Astrocyte (in vitro differentiated cells and primary cell): ENCODE data around the gene SHROOM3. TPM values are rescaled to one million over a fixed set of nuclear protein-coding genes. Genes with fewer than 3 reads are reported as not detected.

Source experiments
- DNase-seq: peaks from one replicate; pipeline ENCODE4 v3.0.0-alpha.2; 2010; ENCODE audit warnings: low read depth
- FAIRE-seq: peaks from 2 replicates; lab custom pipeline; 2011; peaks lifted over from hg19 to GRCh38; lab: Jason Lieb, UNC
- H2AFZ ChIP-seq: 2 replicates; pipeline ENCODE4 v1.6.0; 2012; ENCODE audit warnings: low read depth, low read length, inconsistent platforms
- H3K27ac ChIP-seq: 2 replicates; pipeline ENCODE4 v1.5.1; 2011; ENCODE audit warnings: low read depth, low read length, inconsistent platforms
- H3K27me3 ChIP-seq: 2 replicates; pipeline ENCODE4 v1.6.0; 2011; ENCODE audit warnings: low read length, inconsistent platforms; ENCODE audit not compliant: insufficient read depth
- H3K36me3 ChIP-seq: 2 replicates; pipeline ENCODE4 v1.5.1; 2011; ENCODE audit warnings: low read length, inconsistent platforms; ENCODE audit not compliant: insufficient read depth
- H3K4me1 ChIP-seq: 2 replicates; pipeline ENCODE4 v1.5.1; 2011; ENCODE audit warnings: low read length, inconsistent platforms; ENCODE audit not compliant: insufficient read depth
- H3K4me2 ChIP-seq: 2 replicates; pipeline ENCODE4 v1.6.0; 2012; ENCODE audit warnings: low read length, inconsistent platforms
- H3K4me3 ChIP-seq: 2 replicates; pipeline ENCODE4 v1.5.1; 2011; ENCODE audit warnings: low read depth, mild to moderate bottlenecking, low read length, inconsistent platforms; ENCODE audit not compliant: insufficient read depth
- H3K79me2 ChIP-seq: 2 replicates; pipeline ENCODE4 v1.6.0; 2012; ENCODE audit warnings: mild to moderate bottlenecking, low read length, inconsistent platforms; ENCODE audit not compliant: insufficient read depth
- H3K9ac ChIP-seq: 2 replicates; pipeline ENCODE4 v1.6.0; 2012; ENCODE audit warnings: mild to moderate bottlenecking, low read length, inconsistent platforms
- H3K9me3 ChIP-seq: 2 replicates; pipeline ENCODE4 v1.5.1; 2012; ENCODE audit warnings: low read depth, mild to moderate bottlenecking, low read length, inconsistent platforms; ENCODE audit not compliant: insufficient read depth
- H4K20me1 ChIP-seq: 2 replicates; pipeline ENCODE4 v1.6.0; 2012; ENCODE audit warnings: low read length, inconsistent platforms; ENCODE audit not compliant: insufficient read depth
- H3K27ac Mint-ChIP-seq: one replicate; pipeline ENCODE4 v1.8.0; 2021; ENCODE audit warnings: mild to moderate bottlenecking, mixed read lengths; ENCODE audit not compliant: unreplicated experiment
- H3K27me3 Mint-ChIP-seq: one replicate; pipeline ENCODE4 v1.8.0; 2021; ENCODE audit warnings: low read depth, mixed read lengths; ENCODE audit not compliant: unreplicated experiment
- H3K36me3 Mint-ChIP-seq: one replicate; pipeline ENCODE4 v1.8.0; 2021; ENCODE audit warnings: low read depth, mixed read lengths; ENCODE audit not compliant: unreplicated experiment
- H3K4me1 Mint-ChIP-seq: one replicate; pipeline ENCODE4 v1.8.0; 2021; ENCODE audit warnings: low read depth, mixed read lengths; ENCODE audit not compliant: unreplicated experiment
- H3K4me3 Mint-ChIP-seq: one replicate; pipeline ENCODE4 v1.8.0; 2021; ENCODE audit warnings: mild to moderate bottlenecking, moderate library complexity, mixed read lengths; ENCODE audit not compliant: unreplicated experiment
- H3K9me3 Mint-ChIP-seq: one replicate; pipeline ENCODE4 v1.8.0; 2021; ENCODE audit warnings: mild to moderate bottlenecking, mixed read lengths; ENCODE audit not compliant: unreplicated experiment
- CTCF ChIP-seq: IDR thresholded peaks from 2 replicates; pipeline ENCODE4 v1.5.1; 2011; ENCODE audit warnings: low read depth, mild to moderate bottlenecking, inconsistent platforms, low read length, moderate library complexity; ENCODE audit not compliant: insufficient read depth
- EZH2 ChIP-seq: IDR thresholded peaks from 2 replicates; pipeline ENCODE4 v1.6.1; 2012; ENCODE audit warnings: mild to moderate bottlenecking, low read length, inconsistent platforms; ENCODE audit not compliant: insufficient read depth
- total RNA-seq: library from RNA; stranded (reverse); gene quantifications from 2 replicates; pipeline ENCODE4 v1.2.1, GENCODE V29; 2021

SHROOM3 gene
- total RNA-seq, 1 donor from 2014 or later = 64.6 TPM

GRCh38 chr4:76459291-76459723 is 24.3 kb downstream of the SHROOM3 start:
- H3K36me3 Mint-ChIP-seq = peaks cover 8% of the 10 kb centered on the region
- peaks cover 35% of the 10 kb centered on the region for H3K4me1 Mint-ChIP-seq
- H3K4me1 ChIP-seq = peaks cover 29% of the 10 kb centered on the region
- H3K4me3 ChIP-seq = peak overlapping the region; percentile 27
- peak overlapping the region; percentile 96 for H3K27ac ChIP-seq
- no peaks in the 10 kb centered on the region for H3K27me3 ChIP-seq
- H3K36me3 ChIP-seq = no peaks in the 10 kb centered on the region
- peaks cover 15% of the 10 kb centered on the region for H3K79me2 ChIP-seq
- H3K4me2 ChIP-seq = peak overlapping the region; percentile 73
- TF ChIP-seq CTCF (no peak), EZH2 (no peak)
- H3K9me3 ChIP-seq = peaks cover 7% of the 10 kb centered on the region
- H4K20me1 ChIP-seq = no peaks in the 10 kb centered on the region
- no peaks in the 10 kb centered on the region for H3K27me3 Mint-ChIP-seq
- peak overlapping the region; percentile 69 for H2AFZ ChIP-seq
- peaks cover 8% of the 10 kb centered on the region for H3K9me3 Mint-ChIP-seq
- DNase-seq (peak; percentile 97), FAIRE-seq (peak; percentile 85)
- H3K4me3 Mint-ChIP-seq = peak overlapping the region; percentile 69
- H3K9ac ChIP-seq = peak overlapping the region; percentile 80
- peak overlapping the region; percentile 100 for H3K27ac Mint-ChIP-seq

GRCh38 chr4:76463568-76463967 is 28.5 kb downstream of the SHROOM3 start:
- no peak overlapping the region for H2AFZ ChIP-seq
- FAIRE-seq = no peak
- H3K9ac ChIP-seq = no peak overlapping the region
- no peak overlapping the region for H3K4me3 Mint-ChIP-seq
- H3K9me3 Mint-ChIP-seq = peaks cover 9% of the 10 kb centered on the region
- H3K27ac ChIP-seq = no peak overlapping the region
- H3K4me3 ChIP-seq = no peak overlapping the region
- no peaks in the 10 kb centered on the region for H4K20me1 ChIP-seq
- peaks cover 11% of the 10 kb centered on the region for H3K79me2 ChIP-seq
- peaks cover 7% of the 10 kb centered on the region for H3K9me3 ChIP-seq
- no peaks in the 10 kb centered on the region for H3K27me3 Mint-ChIP-seq
- H3K27ac Mint-ChIP-seq = no peak overlapping the region
- DNase-seq = no peak
- H3K36me3 Mint-ChIP-seq = peaks cover 11% of the 10 kb centered on the region
- H3K4me1 ChIP-seq = peaks cover 21% of the 10 kb centered on the region
- no peaks in the 10 kb centered on the region for H3K27me3 ChIP-seq
- H3K4me1 Mint-ChIP-seq = peaks cover 27% of the 10 kb centered on the region
- H3K4me2 ChIP-seq = no peak overlapping the region
- no peaks in the 10 kb centered on the region for H3K36me3 ChIP-seq
- TF ChIP-seq EZH2 = no peak
- no peak for TF ChIP-seq CTCF

GRCh38 chr4:76470064-76470463 is 35.0 kb downstream of the SHROOM3 start:
- H3K4me2 ChIP-seq = no peak overlapping the region
- H3K79me2 ChIP-seq = no peaks in the 10 kb centered on the region
- H3K27me3 Mint-ChIP-seq = no peaks in the 10 kb centered on the region
- H4K20me1 ChIP-seq = no peaks in the 10 kb centered on the region
- no peak overlapping the region for H3K4me3 ChIP-seq
- peaks cover 8% of the 10 kb centered on the region for H3K4me1 Mint-ChIP-seq
- no peaks in the 10 kb centered on the region for H3K4me1 ChIP-seq
- no peaks in the 10 kb centered on the region for H3K9me3 ChIP-seq
- H3K27ac Mint-ChIP-seq = peak overlapping the region; percentile 59
- H3K36me3 Mint-ChIP-seq = no peaks in the 10 kb centered on the region
- no peak for FAIRE-seq
- no peak overlapping the region for H3K27ac ChIP-seq
- no peak for DNase-seq
- H3K9me3 Mint-ChIP-seq = no peaks in the 10 kb centered on the region
- H2AFZ ChIP-seq = no peak overlapping the region
- H3K27me3 ChIP-seq = no peaks in the 10 kb centered on the region
- no peaks in the 10 kb centered on the region for H3K36me3 ChIP-seq
- no peak for TF ChIP-seq CTCF
- TF ChIP-seq EZH2 = no peak
- no peak overlapping the region for H3K4me3 Mint-ChIP-seq
- H3K9ac ChIP-seq = no peak overlapping the region
